ENCODE data around the gene MTHFD1L.
"Not testable (repeated sequence)": the region's sequence is repeated elsewhere in the genome, so short reads cannot be mapped to it uniquely, and the experiment has no call there.

MTHFD1L gene

DNA sequence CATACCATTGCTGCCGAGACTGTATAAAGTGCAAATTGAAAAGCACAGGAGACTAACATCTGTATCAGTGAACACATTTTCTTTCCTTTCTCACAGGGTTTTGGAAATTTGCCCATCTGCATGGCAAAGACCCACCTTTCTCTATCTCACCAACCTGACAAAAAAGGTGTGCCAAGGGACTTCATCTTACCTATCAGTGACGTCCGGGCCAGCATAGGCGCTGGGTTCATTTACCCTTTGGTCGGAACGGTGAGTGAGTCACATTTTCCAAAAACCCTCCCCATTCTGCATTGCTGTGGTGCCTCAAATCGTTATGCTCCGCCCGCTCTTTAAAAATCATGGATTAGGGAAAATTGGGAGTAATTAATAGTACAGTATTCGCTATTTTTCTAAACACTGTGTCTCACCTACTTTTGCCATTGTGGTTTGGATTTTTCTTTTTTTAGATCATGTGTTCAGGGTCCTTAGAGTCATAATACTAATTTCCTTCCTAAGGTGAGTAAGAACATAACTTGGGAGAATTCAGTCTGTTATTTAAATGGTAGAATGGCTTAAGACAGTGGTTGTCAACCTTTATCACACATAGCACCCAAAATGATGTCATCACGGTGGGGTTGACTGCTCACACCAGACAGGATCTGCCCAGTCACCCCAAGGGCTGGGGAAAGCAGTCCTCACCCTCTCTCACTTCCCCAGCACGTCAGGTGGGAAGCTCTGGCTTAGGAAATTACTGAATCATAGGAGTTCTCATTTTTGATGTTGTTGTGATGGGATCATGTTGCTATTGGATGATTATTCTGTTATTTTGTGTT lies 171.6 kb downstream of the MTHFD1L start:
- Histone ChIP-seq H3K4me1 (ENCODE audit: control insufficient read depth, insufficient read depth, low read length) (peaks cover 49% of the 10 kb centered on the region), H3K36me3 (ENCODE audit: insufficient read depth, low read length) (peaks cover 34% of the 10 kb centered on the region), H3K9ac (ENCODE audit: low read depth, low read length) (peak overlapping the region; percentile 72), H3K9me3 (replicated peaks; ENCODE audit: low read length) (no peaks in the 10 kb centered on the region), H3K4me2 (ENCODE audit: low read length) (peak overlapping the region; percentile 19), H3K27me3 (ENCODE audit: control insufficient read depth, insufficient read depth, low read length) (no peaks in the 10 kb centered on the region), H3K4me3 (ENCODE audit: low read length) (no peak overlapping the region)

DNA sequence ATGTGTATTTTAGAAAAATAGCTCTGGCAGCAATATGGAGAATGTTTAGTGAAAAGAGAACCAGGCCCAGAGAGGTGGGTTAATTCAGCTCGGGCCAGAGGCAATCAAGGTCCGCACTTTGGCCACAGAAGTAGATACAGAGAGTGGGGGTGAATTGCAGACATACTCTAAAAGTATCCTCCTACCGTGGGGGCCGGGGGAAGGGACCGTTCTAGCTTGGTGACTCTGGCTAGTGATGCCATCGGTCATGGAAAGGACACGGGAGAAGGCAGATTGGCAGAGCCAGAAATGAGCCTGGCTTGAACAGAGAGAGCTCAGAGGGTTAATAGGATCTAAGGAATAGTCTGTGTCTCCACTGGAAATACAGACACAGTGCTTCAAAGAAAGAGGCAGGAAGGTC lies 173.1 kb downstream of the MTHFD1L start:
- H3K9ac ChIP-seq (ENCODE audit: low read depth, low read length), result peak overlapping the region; percentile 35
- no peak overlapping the region for H3K4me3 ChIP-seq (ENCODE audit: low read length)
- H3K36me3 ChIP-seq (ENCODE audit: insufficient read depth, low read length), result peaks cover 34% of the 10 kb centered on the region
- no peak overlapping the region for H3K4me2 ChIP-seq (ENCODE audit: low read length)
- H3K4me1 ChIP-seq (ENCODE audit: control insufficient read depth, insufficient read depth, low read length), result peaks cover 63% of the 10 kb centered on the region
- no peaks in the 10 kb centered on the region for H3K27me3 ChIP-seq (ENCODE audit: control insufficient read depth, insufficient read depth, low read length)
- no peaks in the 10 kb centered on the region for H3K9me3 ChIP-seq (replicated peaks; ENCODE audit: low read length)

DNA sequence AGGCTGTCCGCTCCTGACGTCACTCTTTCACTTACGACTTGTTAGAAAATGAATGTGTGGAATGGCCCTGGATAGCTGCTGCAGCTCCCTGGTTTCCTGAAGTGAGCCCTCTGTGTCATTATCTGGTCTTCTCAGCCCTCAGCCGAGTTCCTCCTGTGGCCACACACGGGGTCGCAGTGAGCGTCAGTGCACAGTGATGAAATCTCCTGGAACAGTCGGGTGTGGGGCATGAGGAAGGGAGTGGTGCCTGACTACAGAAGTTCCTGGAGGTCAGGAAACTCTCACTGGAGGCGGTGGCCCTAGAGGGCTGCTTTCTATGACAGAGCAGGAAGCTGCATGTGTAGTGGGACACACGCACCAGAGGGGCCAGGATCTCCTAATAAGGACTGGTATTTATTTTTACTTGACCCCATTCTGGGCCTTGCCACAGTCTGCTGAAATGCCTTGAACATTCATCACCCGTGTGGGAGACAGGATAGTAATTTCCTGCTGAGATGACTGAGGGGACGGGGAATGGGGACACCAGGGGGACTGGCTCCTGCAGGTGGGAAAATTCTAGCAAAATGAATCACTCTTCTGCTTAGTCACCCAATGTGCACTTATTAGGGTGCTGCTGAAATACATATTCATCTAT lies 175.5 kb downstream of the MTHFD1L start:
- Histone ChIP-seq H3K4me1 (ENCODE audit: control insufficient read depth, insufficient read depth, low read length) (peaks cover 75% of the 10 kb centered on the region), H3K9ac (ENCODE audit: low read depth, low read length) (peak overlapping the region; percentile 85), H3K4me2 (ENCODE audit: low read length) (peak overlapping the region; percentile 63), H3K36me3 (ENCODE audit: insufficient read depth, low read length) (peaks cover 24% of the 10 kb centered on the region), H3K4me3 (ENCODE audit: low read length) (peak overlapping the region; percentile 36)
- H3K27me3 ChIP-seq (ENCODE audit: control insufficient read depth, insufficient read depth, low read length); H3K9me3 ChIP-seq (replicated peaks; ENCODE audit: low read length): not testable (repeated sequence)

DNA sequence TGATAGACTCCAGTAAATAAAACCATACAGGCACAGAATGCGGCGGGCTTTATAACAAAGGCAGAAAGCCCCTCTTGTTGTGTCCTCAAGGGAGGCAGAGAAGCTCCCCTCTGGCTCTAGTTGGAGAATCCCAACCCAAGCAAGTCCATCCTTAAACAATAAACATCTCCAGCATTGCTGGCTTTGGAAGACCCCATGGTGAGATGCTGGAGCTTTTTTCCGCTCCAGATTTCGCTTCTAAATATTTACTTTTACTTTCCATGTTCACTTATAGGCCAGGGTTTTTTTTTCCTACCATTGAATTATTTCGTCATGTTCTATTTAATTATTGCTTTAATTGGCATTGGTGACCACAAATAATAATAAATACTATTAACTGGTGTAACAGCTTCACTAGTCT lies 176.2 kb downstream of the MTHFD1L start:
- no peaks in the 10 kb centered on the region for H3K9me3 ChIP-seq (replicated peaks; ENCODE audit: low read length)
- peaks cover 24% of the 10 kb centered on the region for H3K36me3 ChIP-seq (ENCODE audit: insufficient read depth, low read length)
- H3K9ac ChIP-seq (ENCODE audit: low read depth, low read length), result peak overlapping the region; percentile 85
- H3K4me1 ChIP-seq (ENCODE audit: control insufficient read depth, insufficient read depth, low read length), result peaks cover 72% of the 10 kb centered on the region
- no peak overlapping the region for H3K4me3 ChIP-seq (ENCODE audit: low read length)
- peak overlapping the region; percentile 63 for H3K4me2 ChIP-seq (ENCODE audit: low read length)
- no peaks in the 10 kb centered on the region for H3K27me3 ChIP-seq (ENCODE audit: control insufficient read depth, insufficient read depth, low read length)

DNA sequence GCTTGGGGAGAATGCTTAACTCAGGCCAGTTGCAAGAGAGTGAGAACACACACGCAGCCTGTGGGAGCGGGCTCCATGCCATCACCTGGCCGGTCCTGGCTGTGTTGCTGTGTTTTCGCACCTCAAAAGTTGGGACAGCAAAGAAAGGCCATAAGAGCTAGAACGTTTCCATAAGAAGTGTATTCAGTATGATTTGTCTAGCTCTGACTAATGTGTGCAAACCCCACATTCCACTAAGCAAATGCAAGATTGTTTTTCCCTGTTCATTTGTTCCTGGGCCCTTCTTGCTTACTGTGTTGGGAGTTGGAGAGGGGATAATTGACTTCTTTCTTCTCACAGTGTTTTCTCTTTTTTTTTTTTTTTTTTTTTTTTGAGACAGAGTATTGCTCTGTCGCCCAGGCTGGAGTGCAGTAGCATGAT lies 177.4 kb downstream of the MTHFD1L start:
- H3K36me3 ChIP-seq (ENCODE audit: insufficient read depth, low read length), result peaks cover 12% of the 10 kb centered on the region
- H3K4me3 ChIP-seq (ENCODE audit: low read length); H3K4me2 ChIP-seq (ENCODE audit: low read length); H3K9me3 ChIP-seq (replicated peaks; ENCODE audit: low read length); H3K27me3 ChIP-seq (ENCODE audit: control insufficient read depth, insufficient read depth, low read length): not testable (repeated sequence)
- H3K9ac ChIP-seq (ENCODE audit: low read depth, low read length), result peak overlapping the region; percentile 85
- H3K4me1 ChIP-seq (ENCODE audit: control insufficient read depth, insufficient read depth, low read length), result peaks cover 61% of the 10 kb centered on the region

DNA sequence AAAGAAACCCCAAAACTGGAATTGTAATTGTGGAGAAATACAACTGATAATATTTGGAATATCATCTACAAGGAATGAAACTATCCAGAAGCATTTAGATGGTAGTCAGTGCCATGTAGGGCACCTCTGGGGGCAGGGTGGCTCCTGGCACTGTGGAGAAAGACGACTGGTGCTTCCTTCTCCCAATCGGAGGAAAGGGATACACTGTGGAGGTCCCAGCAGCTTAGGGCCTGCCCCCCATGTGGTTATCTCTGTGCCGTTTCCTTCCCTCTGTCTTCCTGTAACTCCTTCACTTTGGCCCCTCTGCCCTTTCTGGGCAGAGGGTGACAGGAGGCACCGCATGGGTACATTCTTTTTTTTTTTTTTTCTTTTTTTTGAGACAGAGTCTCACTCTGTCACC lies 178.4 kb downstream of the MTHFD1L start:
- H3K9me3 ChIP-seq (replicated peaks; ENCODE audit: low read length), result no peaks in the 10 kb centered on the region
- H3K9ac ChIP-seq (ENCODE audit: low read depth, low read length), result peak overlapping the region; percentile 77
- peaks cover 61% of the 10 kb centered on the region for H3K4me1 ChIP-seq (ENCODE audit: control insufficient read depth, insufficient read depth, low read length)
- H3K4me3 ChIP-seq (ENCODE audit: low read length), result no peak overlapping the region
- H3K27me3 ChIP-seq (ENCODE audit: control insufficient read depth, insufficient read depth, low read length), result no peaks in the 10 kb centered on the region
- peaks cover 4% of the 10 kb centered on the region for H3K36me3 ChIP-seq (ENCODE audit: insufficient read depth, low read length)
- no peak overlapping the region for H3K4me2 ChIP-seq (ENCODE audit: low read length)

DNA sequence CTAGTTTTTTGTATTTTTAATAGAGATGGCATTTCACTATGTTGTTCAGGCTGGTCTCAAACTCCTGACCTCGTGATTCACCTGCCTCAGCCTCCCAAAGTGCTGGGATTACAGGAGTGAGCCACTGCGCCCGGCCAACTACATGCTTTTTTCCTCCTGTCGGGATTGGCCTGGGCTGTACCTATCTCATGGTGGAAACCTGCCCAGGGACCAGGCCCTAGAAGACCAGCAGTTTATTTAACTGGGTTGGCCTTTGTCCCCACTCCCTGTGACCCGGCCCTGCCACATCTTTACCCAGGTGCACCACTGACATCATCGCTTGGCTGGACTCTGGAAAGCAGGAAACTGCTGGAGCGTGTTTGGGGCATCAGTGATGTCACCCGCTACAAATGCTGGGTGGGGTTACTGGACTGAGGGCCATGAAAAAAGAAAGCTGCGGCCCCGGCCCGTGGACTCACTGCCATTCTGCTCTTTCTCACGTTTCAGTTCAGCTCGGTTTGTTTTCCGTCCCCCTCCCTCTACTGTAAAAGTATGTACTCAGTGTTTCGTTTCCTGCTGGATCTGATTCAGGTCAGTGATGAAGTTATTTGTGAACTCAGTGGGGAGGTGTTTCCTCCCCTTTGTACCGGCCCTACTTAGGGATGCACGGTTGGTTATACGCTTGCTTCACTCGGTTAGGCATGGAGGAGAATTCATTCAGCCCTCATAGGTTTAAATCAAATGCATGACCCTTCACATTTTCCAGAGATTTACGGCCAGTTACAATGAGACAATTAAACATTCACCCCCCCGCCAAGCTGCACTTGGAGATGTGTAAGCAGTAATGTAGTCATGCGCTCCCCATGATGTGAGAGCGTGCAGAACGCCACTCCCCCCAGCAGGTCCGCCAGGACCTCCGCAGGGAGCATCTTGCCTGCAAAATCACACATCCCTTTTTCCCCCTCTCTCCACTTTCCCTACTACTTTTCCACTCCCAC lies 179.3 kb downstream of the MTHFD1L start:
- peaks cover 3% of the 10 kb centered on the region for H3K36me3 ChIP-seq (ENCODE audit: insufficient read depth, low read length)
- no peak overlapping the region for H3K4me3 ChIP-seq (ENCODE audit: low read length)
- H3K4me2 ChIP-seq (ENCODE audit: low read length), result peak overlapping the region; percentile 8
- H3K9ac ChIP-seq (ENCODE audit: low read depth, low read length), result peak overlapping the region; percentile 77
- no peaks in the 10 kb centered on the region for H3K9me3 ChIP-seq (replicated peaks; ENCODE audit: low read length)
- no peaks in the 10 kb centered on the region for H3K27me3 ChIP-seq (ENCODE audit: control insufficient read depth, insufficient read depth, low read length)
- peaks cover 60% of the 10 kb centered on the region for H3K4me1 ChIP-seq (ENCODE audit: control insufficient read depth, insufficient read depth, low read length)

DNA sequence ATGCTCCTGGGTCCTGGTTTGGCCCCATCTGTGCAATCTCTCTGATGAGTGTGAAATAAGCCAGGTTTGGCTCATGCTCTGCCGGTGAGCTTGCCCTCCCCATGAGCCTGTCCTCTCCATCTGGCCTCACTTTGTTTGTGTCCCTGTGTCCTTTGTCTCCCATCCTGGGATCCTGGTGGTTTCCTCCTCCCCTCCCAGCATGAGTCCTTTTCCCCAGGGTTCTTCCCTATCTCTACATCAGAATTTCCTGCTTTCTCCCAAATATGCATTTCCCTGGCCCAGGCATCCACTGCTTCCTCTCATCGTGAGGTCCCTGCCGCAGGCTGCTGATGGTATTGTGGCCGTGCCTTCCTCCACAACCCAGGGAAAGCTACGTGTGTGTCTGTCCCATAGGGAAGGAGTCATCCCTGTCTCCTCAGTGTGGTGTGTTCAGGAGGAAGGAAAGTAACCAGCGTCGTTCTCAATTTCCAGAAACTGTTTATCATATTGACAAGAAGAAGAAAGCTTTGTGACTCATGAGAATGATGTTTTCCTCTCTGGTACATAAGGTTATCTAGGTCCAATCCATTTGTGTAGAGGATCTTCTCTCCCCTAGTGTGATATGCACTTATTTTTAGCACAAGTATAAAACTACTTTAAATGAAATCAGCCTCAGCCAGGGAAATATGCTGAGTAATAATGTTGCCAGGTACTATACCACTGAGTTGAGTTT lies 180.2 kb downstream of the MTHFD1L start:
- not testable (repeated sequence) for H3K36me3 ChIP-seq (ENCODE audit: insufficient read depth, low read length)
- H3K9ac ChIP-seq (ENCODE audit: low read depth, low read length), result peak overlapping the region; percentile 77

DNA sequence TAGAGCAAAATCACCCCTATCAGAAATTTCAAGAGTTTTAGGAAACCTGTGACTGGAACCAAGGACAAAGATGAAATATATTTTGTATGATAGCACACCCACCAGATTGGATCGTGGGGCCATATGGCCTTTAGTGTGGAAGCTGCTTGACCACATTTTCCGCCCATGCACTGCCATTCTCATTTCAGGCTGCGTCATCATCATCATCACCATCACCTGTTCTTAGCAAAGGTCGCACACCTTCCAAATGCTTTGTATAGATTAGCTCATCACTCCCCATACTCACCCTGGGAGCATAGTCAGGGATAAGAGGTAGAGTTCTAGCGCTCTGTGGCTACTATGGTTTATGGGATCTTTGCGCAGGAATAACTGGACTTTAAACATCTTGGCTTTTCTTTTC lies 185.7 kb downstream of the MTHFD1L start:
- peaks cover under 1% of the 10 kb centered on the region for H3K4me1 ChIP-seq (ENCODE audit: control insufficient read depth, insufficient read depth, low read length)
- H3K4me3 ChIP-seq (ENCODE audit: low read length), result no peak overlapping the region
- H3K4me2 ChIP-seq (ENCODE audit: low read length), result no peak overlapping the region
- no peaks in the 10 kb centered on the region for H3K9me3 ChIP-seq (replicated peaks; ENCODE audit: low read length)
- H3K9ac ChIP-seq (ENCODE audit: low read depth, low read length), result no peak overlapping the region
- peaks cover 20% of the 10 kb centered on the region for H3K36me3 ChIP-seq (ENCODE audit: insufficient read depth, low read length)
- H3K27me3 ChIP-seq (ENCODE audit: control insufficient read depth, insufficient read depth, low read length), result no peaks in the 10 kb centered on the region

More for the DNA sequence above, 180.2 kb downstream of the MTHFD1L start:
- not testable (repeated sequence) for H3K4me3 ChIP-seq (ENCODE audit: low read length); H3K9me3 ChIP-seq (replicated peaks; ENCODE audit: low read length); H3K27me3 ChIP-seq (ENCODE audit: control insufficient read depth, insufficient read depth, low read length)
- Histone ChIP-seq H3K4me1 (ENCODE audit: control insufficient read depth, insufficient read depth, low read length) (peaks cover 51% of the 10 kb centered on the region), H3K4me2 (ENCODE audit: low read length) (peak overlapping the region; percentile 8)

DNA sequence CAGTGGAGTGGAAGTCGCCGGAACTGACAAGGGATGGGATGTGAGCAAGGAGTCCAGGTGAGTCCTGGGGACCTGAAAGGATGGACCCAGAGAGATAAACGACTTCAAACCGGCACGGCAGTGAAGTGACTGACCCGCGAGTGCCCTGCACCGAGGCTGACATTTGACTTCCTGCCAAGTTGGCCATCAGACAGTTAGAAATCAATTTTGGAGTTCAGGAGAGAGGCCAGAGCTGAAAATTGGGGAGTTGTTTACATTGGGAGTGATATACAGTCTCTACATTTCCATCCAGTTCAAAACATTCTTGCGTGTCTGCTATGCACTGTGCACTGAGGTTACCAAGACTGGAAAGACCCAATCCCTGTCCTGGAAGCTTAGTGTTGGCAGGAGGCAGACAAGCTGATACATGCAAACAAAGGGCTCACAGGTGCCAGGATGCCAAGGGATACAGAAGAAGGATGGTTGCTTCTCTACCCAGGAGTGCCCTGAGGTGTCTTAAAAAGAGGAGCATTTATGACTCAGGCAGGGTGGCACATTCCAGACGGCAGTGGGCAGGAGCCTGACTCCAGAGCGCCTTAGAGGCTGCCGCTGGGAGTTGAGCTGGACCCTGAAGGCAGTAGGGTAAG lies 186.6 kb downstream of the MTHFD1L start:
- Histone ChIP-seq H3K9me3 (replicated peaks; ENCODE audit: low read length) (no peaks in the 10 kb centered on the region), H3K4me1 (ENCODE audit: control insufficient read depth, insufficient read depth, low read length) (no peaks in the 10 kb centered on the region), H3K4me2 (ENCODE audit: low read length) (no peak overlapping the region), H3K9ac (ENCODE audit: low read depth, low read length) (no peak overlapping the region), H3K4me3 (ENCODE audit: low read length) (no peak overlapping the region), H3K27me3 (ENCODE audit: control insufficient read depth, insufficient read depth, low read length) (no peaks in the 10 kb centered on the region), H3K36me3 (ENCODE audit: insufficient read depth, low read length) (peaks cover 20% of the 10 kb centered on the region)

All from skeletal muscle satellite cell (primary cell).